ENCODE results near the gene AFTPH. TPM values are rescaled to one million over a fixed set of nuclear protein-coding genes. Genes with fewer than 3 reads are reported as not detected.
A peak's percentile ranks its signal among the peaks of the same experiment; 100 is the strongest.

AFTPH gene
- total and polyA plus RNA-seq, 9 of the 15 experiments (the other 6 are each of a cell fraction or from before 2014, with no cell fraction given): 8.0 to 26.2 (median 13.8) TPM

DNA sequence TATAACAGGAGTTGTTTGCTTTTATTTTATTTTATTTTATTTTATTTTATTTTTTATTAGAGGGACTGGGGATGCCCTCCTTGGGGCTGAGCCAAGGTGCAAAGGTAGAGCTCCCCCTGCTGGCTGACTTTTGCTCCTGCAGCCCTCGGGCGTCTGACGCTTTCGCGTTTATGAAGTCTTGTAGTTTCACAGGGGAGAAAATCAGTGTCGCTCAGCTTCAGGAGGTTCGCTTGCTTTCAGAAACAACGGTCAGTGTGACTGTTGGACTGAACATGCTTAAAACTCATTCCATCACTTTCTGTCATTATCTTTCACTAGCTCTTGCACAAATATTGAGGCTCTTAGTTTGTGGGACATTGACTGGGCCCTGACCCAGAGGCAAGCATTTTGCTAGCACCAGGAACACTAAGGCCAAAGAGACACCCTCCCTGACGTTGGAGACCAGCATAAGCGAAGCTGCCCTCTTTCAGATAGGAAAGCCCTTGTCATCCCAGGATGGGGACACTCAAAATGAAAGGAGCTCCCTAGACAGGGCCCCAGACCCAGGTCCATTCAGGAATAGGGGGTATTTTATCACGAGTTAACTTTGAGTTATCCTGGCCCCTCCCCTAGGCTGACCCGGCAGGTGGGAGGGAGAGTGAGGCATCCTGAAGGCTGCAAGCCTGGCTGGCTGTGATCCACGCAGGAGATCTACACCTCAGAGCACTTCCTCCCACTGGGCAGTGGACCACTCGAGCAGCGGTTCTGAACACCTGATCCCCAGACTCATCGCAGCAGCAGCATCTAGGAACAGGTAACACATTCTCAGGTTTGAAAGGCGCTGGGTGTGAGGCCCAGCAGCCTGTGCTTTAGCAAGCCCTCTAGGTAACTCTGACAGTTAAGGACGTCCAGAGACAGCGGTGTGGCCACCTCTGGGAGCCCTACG lies 35.8 kb upstream of the AFTPH start (continued):
- TF ChIP-seq RBM22 (IDR thresholded peaks at IDR 0.05; ENCODE audit: low read depth, low read length, poor library complexity, severe bottlenecking) (no peak), HNRNPH1 (optimal IDR thresholded peaks at IDR 0.05; ENCODE audit: low read depth, low read length) (no peak), ZNF175 (CRISPR knock-in tag; IDR thresholded peaks at IDR 0.05; ENCODE audit: low read depth) (no peak), SOX6 (IDR thresholded peaks at IDR 0.05) (no peak), ZNF124 (CRISPR knock-in tag; IDR thresholded peaks at IDR 0.05) (no peak)
- TF ChIP-seq, protein P1, sequence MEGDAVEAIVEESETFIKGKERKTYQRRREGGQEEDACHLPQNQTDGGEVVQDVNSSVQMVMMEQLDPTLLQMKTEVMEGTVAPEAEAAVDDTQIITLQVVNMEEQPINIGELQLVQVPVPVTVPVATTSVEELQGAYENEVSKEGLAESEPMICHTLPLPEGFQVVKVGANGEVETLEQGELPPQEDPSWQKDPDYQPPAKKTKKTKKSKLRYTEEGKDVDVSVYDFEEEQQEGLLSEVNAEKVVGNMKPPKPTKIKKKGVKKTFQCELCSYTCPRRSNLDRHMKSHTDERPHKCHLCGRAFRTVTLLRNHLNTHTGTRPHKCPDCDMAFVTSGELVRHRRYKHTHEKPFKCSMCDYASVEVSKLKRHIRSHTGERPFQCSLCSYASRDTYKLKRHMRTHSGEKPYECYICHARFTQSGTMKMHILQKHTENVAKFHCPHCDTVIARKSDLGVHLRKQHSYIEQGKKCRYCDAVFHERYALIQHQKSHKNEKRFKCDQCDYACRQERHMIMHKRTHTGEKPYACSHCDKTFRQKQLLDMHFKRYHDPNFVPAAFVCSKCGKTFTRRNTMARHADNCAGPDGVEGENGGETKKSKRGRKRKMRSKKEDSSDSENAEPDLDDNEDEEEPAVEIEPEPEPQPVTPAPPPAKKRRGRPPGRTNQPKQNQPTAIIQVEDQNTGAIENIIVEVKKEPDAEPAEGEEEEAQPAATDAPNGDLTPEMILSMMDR (IDR thresholded peaks at IDR 0.05 in 2 of 3, conservative IDR thresholded peaks at IDR 0.05 in 1 of 3; ENCODE audit: insufficient read depth in 2 of 3, low read depth in 1 of 3, low read length in 3 of 3): peak; percentile 80 to 91 (median 86)

Data from K562 (cell line).